ENCODE data around the gene FBXO31. TPM values are rescaled to one million over a fixed set of nuclear protein-coding genes. Genes with fewer than 3 reads are reported as not detected.

FBXO31 gene
- total and polyA plus RNA-seq, 2 of the 8 experiments (the other 6 are each of a cell fraction or from before 2014, with no cell fraction given), result 8.3 to 21.6 TPM

DNA sequence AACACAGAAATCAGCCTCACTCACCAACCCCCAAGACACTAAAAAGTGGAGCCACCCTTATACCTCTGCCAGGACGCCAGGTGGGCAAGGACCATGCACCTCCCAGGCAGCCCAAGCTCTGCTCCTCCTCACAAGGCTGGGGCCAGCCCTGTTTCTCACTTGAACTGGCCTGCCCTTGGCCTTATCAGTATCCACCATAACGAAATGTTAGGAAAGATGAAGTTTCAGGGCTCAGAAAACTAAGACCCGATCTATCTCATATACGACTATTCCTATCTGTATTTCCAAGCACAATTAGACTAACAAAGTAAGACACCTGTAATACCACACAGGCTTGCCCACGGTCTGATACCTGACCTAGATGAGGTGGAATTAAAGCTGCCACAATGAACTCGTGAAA lies 6.9 kb downstream of the FBXO31 start (continued):
- TF ChIP-seq MAFK (IDR thresholded peaks at IDR 0.05; ENCODE audit: low read depth, low read length), result no peak
- no peak for TF ChIP-seq ASH2L (IDR thresholded peaks at IDR 0.05; ENCODE audit: low read length)
- TF ChIP-seq CHD2 (IDR thresholded peaks at IDR 0.05; ENCODE audit: low read length), result no peak
- TF ChIP-seq TAF7 (optimal IDR thresholded peaks at IDR 0.05; ENCODE audit: borderline replicate concordance, low read depth, low read length), result no peak
- TF ChIP-seq NANOG (IDR thresholded peaks at IDR 0.05; ENCODE audit: insufficient read depth, low read depth, low read length, poor library complexity, severe bottlenecking), result no peak

Data from H1 (cell line).